NCI-H2107 treated with DMSO at 0.1 percent for 48 hours (cell line): Measurements from ENCODE around the gene WNT4.

Experiments
- DNase-seq: peaks from one replicate; lab custom pipeline; 2025; ENCODE audit not compliant: unreplicated experiment; lab: John Stamatoyannopoulos, UW

The WNT4 gene

GRCh38 chr1:22143065-22144033 is at the start of gene WNT4:
TSS of gene WNT4 (minus strand) at chr1:22143097. CDS start at chr1:22142922, 175 bp downstream.
- DNase-seq: no peak

GRCh38 chr1:22190731-22191130 is 47.8 kb upstream of the WNT4 start:
- DNase-seq: no peak

GRCh38 chr1:22190251-22190650 is 47.4 kb upstream of the WNT4 start:
- no peak for DNase-seq

GRCh38 chr1:22189619-22190018 is 46.7 kb upstream of the WNT4 start:
- DNase-seq: no peak

- no peak for DNase-seq
These were observed 46.0 kb upstream of the WNT4 start for GRCh38 chr1:22188914-22189313.

- no peak for DNase-seq
These were observed 45.5 kb upstream of the WNT4 start for GRCh38 chr1:22188436-22188835.

- no peak for DNase-seq
These were observed 43.4 kb upstream of the WNT4 start for GRCh38 chr1:22186311-22186710.

- peak; percentile 57 for DNase-seq
These were observed 42.2 kb upstream of the WNT4 start for GRCh38 chr1:22184892-22185612.

GRCh38 chr1:22184454-22184853 is 41.6 kb upstream of the WNT4 start:
- DNase-seq: no peak

- DNase-seq: no peak
These were observed 39.8 kb upstream of the WNT4 start for GRCh38 chr1:22182715-22183114.

GRCh38 chr1:22179197-22179803 is 36.4 kb upstream of the WNT4 start:
- no peak for DNase-seq

- no peak for DNase-seq
These were observed 34.6 kb upstream of the WNT4 start for GRCh38 chr1:22177354-22178003.

- peak; percentile 58 for DNase-seq
These were observed 33.4 kb upstream of the WNT4 start for GRCh38 chr1:22176258-22176657.

- no peak for DNase-seq
These were observed 31.7 kb upstream of the WNT4 start for GRCh38 chr1:22174446-22175220.

- no peak for DNase-seq
These were observed 29.2 kb upstream of the WNT4 start for GRCh38 chr1:22171951-22172715.

GRCh38 chr1:22169816-22170215 is 26.9 kb upstream of the WNT4 start:
- DNase-seq: no peak

GRCh38 chr1:22168412-22168973 is 25.6 kb upstream of the WNT4 start:
- no peak for DNase-seq

- DNase-seq: no peak
These were observed 23.5 kb upstream of the WNT4 start for GRCh38 chr1:22166439-22166838.
